ENCODE data around the gene NAA60.

The NAA60 gene

GRCh38 chr16:3458278-3458851, 14.9 kb downstream of the NAA60 start:
- peaks cover 43% of the 10 kb centered on the region for H3K4me1 Mint-ChIP-seq
- no peaks in the 10 kb centered on the region for H3K36me3 Mint-ChIP-seq
- H3K27me3 Mint-ChIP-seq, result no peaks in the 10 kb centered on the region
- H3K9me3 Mint-ChIP-seq, result no peaks in the 10 kb centered on the region
- peak overlapping the region; percentile 70 for H3K4me3 Mint-ChIP-seq
- H3K27ac Mint-ChIP-seq, result peak overlapping the region; percentile 5

GRCh38 chr16:3458852-3459361, 15.4 kb downstream of the NAA60 start:
- Mint-ChIP-seq H3K27ac (peak overlapping the region; percentile 5), H3K4me1 (peaks cover 49% of the 10 kb centered on the region), H3K27me3 (no peaks in the 10 kb centered on the region), H3K4me3 (peak overlapping the region; percentile 70), H3K36me3 (no peaks in the 10 kb centered on the region), H3K9me3 (no peaks in the 10 kb centered on the region)

- no peaks in the 10 kb centered on the region for H3K27me3 Mint-ChIP-seq
- no peaks in the 10 kb centered on the region for H3K9me3 Mint-ChIP-seq
- H3K4me3 Mint-ChIP-seq, result peak overlapping the region; percentile 70
- H3K4me1 Mint-ChIP-seq, result peaks cover 55% of the 10 kb centered on the region
- peak overlapping the region; percentile 5 for H3K27ac Mint-ChIP-seq
- no peaks in the 10 kb centered on the region for H3K36me3 Mint-ChIP-seq
These were observed 16.1 kb downstream of the NAA60 start for GRCh38 chr16:3459401-3460090.

GRCh38 chr16:3460121-3460520, 16.6 kb downstream of the NAA60 start:
- H3K36me3 Mint-ChIP-seq, result no peaks in the 10 kb centered on the region
- no peaks in the 10 kb centered on the region for H3K27me3 Mint-ChIP-seq
- H3K4me3 Mint-ChIP-seq, result peak overlapping the region; percentile 74
- H3K4me1 Mint-ChIP-seq, result peaks cover 57% of the 10 kb centered on the region
- peak overlapping the region; percentile 41 for H3K27ac Mint-ChIP-seq
- H3K9me3 Mint-ChIP-seq, result no peaks in the 10 kb centered on the region

- Mint-ChIP-seq H3K4me3 (peak overlapping the region; percentile 37), H3K4me1 (peaks cover 62% of the 10 kb centered on the region), H3K9me3 (no peaks in the 10 kb centered on the region)
These were observed 17.1 kb downstream of the NAA60 start for GRCh38 chr16:3460585-3460984.

GRCh38 chr16:3461151-3461550, 17.7 kb downstream of the NAA60 start:
- peaks cover 63% of the 10 kb centered on the region for H3K4me1 Mint-ChIP-seq
- peak overlapping the region; percentile 37 for H3K4me3 Mint-ChIP-seq
- no peaks in the 10 kb centered on the region for H3K9me3 Mint-ChIP-seq
- no peaks in the 10 kb centered on the region for H3K27me3 Mint-ChIP-seq
- H3K36me3 Mint-ChIP-seq, result no peaks in the 10 kb centered on the region
- peak overlapping the region; percentile 79 for H3K27ac Mint-ChIP-seq

More at GRCh38 chr16:3460585-3460984, 17.1 kb downstream of the NAA60 start:
- no peaks in the 10 kb centered on the region for H3K27me3 Mint-ChIP-seq
- peak overlapping the region; percentile 79 for H3K27ac Mint-ChIP-seq
- H3K36me3 Mint-ChIP-seq, result no peaks in the 10 kb centered on the region

GRCh38 chr16:3465301-3465700, 21.8 kb downstream of the NAA60 start:
- H3K27me3 Mint-ChIP-seq, result no peaks in the 10 kb centered on the region
- no peaks in the 10 kb centered on the region for H3K9me3 Mint-ChIP-seq
- H3K27ac Mint-ChIP-seq, result no peak overlapping the region
- H3K36me3 Mint-ChIP-seq, result peaks cover 4% of the 10 kb centered on the region
- no peak overlapping the region for H3K4me3 Mint-ChIP-seq
- H3K4me1 Mint-ChIP-seq, result peaks cover 74% of the 10 kb centered on the region

- peaks cover 71% of the 10 kb centered on the region for H3K4me1 Mint-ChIP-seq
- peaks cover 4% of the 10 kb centered on the region for H3K36me3 Mint-ChIP-seq
- no peak overlapping the region for H3K4me3 Mint-ChIP-seq
- H3K27ac Mint-ChIP-seq, result peak overlapping the region; percentile 46
- no peaks in the 10 kb centered on the region for H3K27me3 Mint-ChIP-seq
- H3K9me3 Mint-ChIP-seq, result no peaks in the 10 kb centered on the region
These were observed 22.6 kb downstream of the NAA60 start for GRCh38 chr16:3465911-3466584.

- Mint-ChIP-seq H3K27me3 (no peaks in the 10 kb centered on the region), H3K4me3 (no peak overlapping the region), H3K36me3 (peaks cover 4% of the 10 kb centered on the region), H3K4me1 (peaks cover 67% of the 10 kb centered on the region), H3K27ac (peak overlapping the region; percentile 85), H3K9me3 (no peaks in the 10 kb centered on the region)
These were observed 23.7 kb downstream of the NAA60 start for GRCh38 chr16:3467182-3467581.

GRCh38 chr16:3467921-3468320, 24.4 kb downstream of the NAA60 start:
- peaks cover 68% of the 10 kb centered on the region for H3K4me1 Mint-ChIP-seq
- peaks cover 7% of the 10 kb centered on the region for H3K36me3 Mint-ChIP-seq
- H3K27ac Mint-ChIP-seq, result no peak overlapping the region
- H3K9me3 Mint-ChIP-seq, result no peaks in the 10 kb centered on the region
- H3K27me3 Mint-ChIP-seq, result no peaks in the 10 kb centered on the region
- no peak overlapping the region for H3K4me3 Mint-ChIP-seq

GRCh38 chr16:3468501-3468900, 25.0 kb downstream of the NAA60 start:
- no peak overlapping the region for H3K4me3 Mint-ChIP-seq
- peaks cover 8% of the 10 kb centered on the region for H3K36me3 Mint-ChIP-seq
- H3K27ac Mint-ChIP-seq, result no peak overlapping the region
- no peaks in the 10 kb centered on the region for H3K9me3 Mint-ChIP-seq
- no peaks in the 10 kb centered on the region for H3K27me3 Mint-ChIP-seq
- peaks cover 73% of the 10 kb centered on the region for H3K4me1 Mint-ChIP-seq

- Mint-ChIP-seq H3K4me1 (peaks cover 61% of the 10 kb centered on the region), H3K27me3 (no peaks in the 10 kb centered on the region), H3K36me3 (peaks cover 8% of the 10 kb centered on the region), H3K9me3 (no peaks in the 10 kb centered on the region), H3K4me3 (no peak overlapping the region), H3K27ac (no peak overlapping the region)
These were observed 26.3 kb downstream of the NAA60 start for GRCh38 chr16:3469736-3470135.

- peaks cover 8% of the 10 kb centered on the region for H3K36me3 Mint-ChIP-seq
These were observed 27.2 kb downstream of the NAA60 start for GRCh38 chr16:3470723-3471122.

GRCh38 chr16:3471518-3472176, 28.2 kb downstream of the NAA60 start:
- Mint-ChIP-seq H3K36me3 (peaks cover 5% of the 10 kb centered on the region), H3K27me3 (no peaks in the 10 kb centered on the region), H3K9me3 (no peaks in the 10 kb centered on the region), H3K27ac (no peak overlapping the region), H3K4me1 (peaks cover 52% of the 10 kb centered on the region), H3K4me3 (no peak overlapping the region)

More at GRCh38 chr16:3470723-3471122, 27.2 kb downstream of the NAA60 start:
- Mint-ChIP-seq H3K27ac (peak overlapping the region; percentile 70), H3K27me3 (no peaks in the 10 kb centered on the region), H3K4me3 (no peak overlapping the region), H3K4me1 (peaks cover 59% of the 10 kb centered on the region), H3K9me3 (no peaks in the 10 kb centered on the region)

GRCh38 chr16:3472878-3473595, 29.6 kb downstream of the NAA60 start:
- Mint-ChIP-seq H3K4me1 (peaks cover 38% of the 10 kb centered on the region), H3K27ac (peak overlapping the region; percentile 59), H3K4me3 (no peak overlapping the region), H3K36me3 (peaks cover 4% of the 10 kb centered on the region), H3K9me3 (no peaks in the 10 kb centered on the region), H3K27me3 (no peaks in the 10 kb centered on the region)
